H9 (cell line): ENCODE measurements around the gene ITSN1. TPM values are rescaled to one million over a fixed set of nuclear protein-coding genes. Genes with fewer than 3 reads are reported as not detected.
A peak's percentile ranks its signal among the peaks of the same experiment; 100 is the strongest.

Experiments used
- DNase-seq: peaks from one replicate; pipeline ENCODE4 v3.0.0-alpha.2; 2017
- H2AFZ ChIP-seq: one replicate; pipeline ENCODE4 v1.6.1; 2013; ENCODE audit warnings: mild to moderate bottlenecking, low read length, control low read depth, moderate library complexity
- H2AK5ac ChIP-seq: 2 replicates; pipeline ENCODE4 v1.6.1; 2013; ENCODE audit warnings: low read length, control low read depth, mixed read lengths; ENCODE audit not compliant: insufficient read length
- H2BK120ac ChIP-seq: one replicate; pipeline ENCODE4 v1.6.1; 2013; ENCODE audit warnings: low read depth, mild to moderate bottlenecking, low read length, control low read depth, inconsistent platforms; ENCODE audit not compliant: poor library complexity, severe bottlenecking
- H2BK12ac ChIP-seq: 2 replicates; pipeline ENCODE4 v1.6.1; 2013; ENCODE audit warnings: low read length, control low read depth, mixed read lengths, low read depth; ENCODE audit not compliant: insufficient read length
- H2BK15ac ChIP-seq: 2 replicates; pipeline ENCODE4 v1.6.1; 2013; ENCODE audit warnings: low read depth, low read length, control low read depth
- H2BK20ac ChIP-seq: one replicate; pipeline ENCODE4 v1.6.1; 2013; ENCODE audit warnings: low read depth, mild to moderate bottlenecking, low read length, control low read depth, inconsistent platforms; ENCODE audit not compliant: poor library complexity, severe bottlenecking
- H2BK5ac ChIP-seq: 2 replicates; pipeline ENCODE4 v1.6.1; 2013; ENCODE audit warnings: low read length, control low read depth, mixed read lengths; ENCODE audit not compliant: insufficient read length
- H3K14ac ChIP-seq: 2 replicates; pipeline ENCODE4 v1.6.1; 2013; ENCODE audit warnings: low read length, control low read depth; ENCODE audit not compliant: insufficient read depth
- H3K18ac ChIP-seq: 2 replicates; pipeline ENCODE4 v1.6.1; 2013; ENCODE audit warnings: low read depth, mild to moderate bottlenecking, mixed read lengths, low read length, control low read depth; ENCODE audit not compliant: insufficient read length
- H3K23ac ChIP-seq: 2 replicates; pipeline ENCODE4 v1.6.1; 2013; ENCODE audit warnings: low read length, control low read depth, mixed read lengths, low read depth; ENCODE audit not compliant: insufficient read length
- H3K23me2 ChIP-seq: 2 replicates; pipeline ENCODE4 v1.6.1; 2013; ENCODE audit warnings: low read depth, mild to moderate bottlenecking, mixed read lengths, low read length, control low read depth; ENCODE audit not compliant: insufficient read length, poor library complexity, severe bottlenecking
- H3K27ac ChIP-seq: 2 replicates; pipeline ENCODE4 v1.5.1; 2013; ENCODE audit warnings: low read length, control low read depth, mixed read lengths, low read depth; ENCODE audit not compliant: insufficient read length
- H3K27me3 ChIP-seq: 2 replicates; pipeline ENCODE4 v1.6.1; 2013; ENCODE audit warnings: low read length, control low read depth, inconsistent platforms; ENCODE audit not compliant: insufficient read depth
- H3K4ac ChIP-seq: 2 replicates; pipeline ENCODE4 v1.6.1; 2013; ENCODE audit warnings: low read depth, mild to moderate bottlenecking, control low read depth, inconsistent platforms, low read length, moderate library complexity
- H3K4me1 ChIP-seq: 2 replicates; pipeline ENCODE4 v1.6.1; 2013; ENCODE audit warnings: low read length, control low read depth, inconsistent platforms; ENCODE audit not compliant: insufficient read depth
- H3K4me2 ChIP-seq: 2 replicates; pipeline ENCODE4 v1.6.1; 2013; ENCODE audit warnings: low read length, control low read depth, mixed read lengths; ENCODE audit not compliant: insufficient read length, insufficient read depth
- H3K56ac ChIP-seq: 2 replicates; pipeline ENCODE4 v1.6.1; 2013; ENCODE audit warnings: low read depth, mild to moderate bottlenecking, mixed read lengths, low read length, control low read depth; ENCODE audit not compliant: insufficient read length
- H3K79me1 ChIP-seq: 2 replicates; pipeline ENCODE4 v1.6.1; 2013; ENCODE audit warnings: low read depth, mild to moderate bottlenecking, moderate library complexity, low read length, control low read depth, inconsistent platforms; ENCODE audit not compliant: insufficient read depth, poor library complexity, severe bottlenecking
- H3K79me2 ChIP-seq: 2 replicates; pipeline ENCODE4 v1.6.1; 2013; ENCODE audit warnings: low read length, control low read depth, inconsistent platforms; ENCODE audit not compliant: insufficient read depth
- H3K9ac ChIP-seq: 2 replicates; pipeline ENCODE4 v1.6.1; 2013; ENCODE audit warnings: low read length, control low read depth, mixed read lengths; ENCODE audit not compliant: insufficient read length; ENCODE audit errors: extremely low read depth
- H3K9me3 ChIP-seq: one replicate; pipeline ENCODE4 v1.6.1; 2013; ENCODE audit warnings: low read depth, low read length, inconsistent platforms; ENCODE audit not compliant: control insufficient read depth
- H3T11ph ChIP-seq: one replicate; pipeline ENCODE4 v1.6.1; 2013; ENCODE audit warnings: mild to moderate bottlenecking, low read length, control low read depth, inconsistent platforms
- H4K20me1 ChIP-seq: one replicate; pipeline ENCODE4 v1.6.1; 2013; ENCODE audit not compliant: control insufficient read depth, insufficient read length, insufficient read depth
- H4K5ac ChIP-seq: 2 replicates; pipeline ENCODE4 v1.6.1; 2013; ENCODE audit warnings: low read depth, mild to moderate bottlenecking, mixed read lengths, low read length, control low read depth; ENCODE audit not compliant: insufficient read length
- H4K8ac ChIP-seq: replicated peaks from 2 replicates; pipeline ENCODE4 v1.6.1; 2013; ENCODE audit warnings: low read length, control low read depth, mixed read lengths, low read depth; ENCODE audit not compliant: insufficient read length
- H4K91ac ChIP-seq: 2 replicates; pipeline ENCODE4 v1.6.1; 2013; ENCODE audit warnings: low read depth, mild to moderate bottlenecking, moderate library complexity, mixed read lengths, low read length, control low read depth; ENCODE audit not compliant: insufficient read length
- H3K27ac Mint-ChIP-seq, 3 experiments: 2 replicates in 2 of 3; 3 replicates in 1 of 3; pipeline ENCODE4 v1.8.0; 2020 to 2021; ENCODE audit warnings: mixed read lengths in 3 of 3, mild to moderate bottlenecking in 1 of 3, moderate library complexity in 1 of 3
- H3K27me3 Mint-ChIP-seq: 2 replicates; pipeline ENCODE4 v1.8.0; 2021; ENCODE audit warnings: low read depth, mild to moderate bottlenecking, moderate library complexity, mixed read lengths
- H3K36me3 Mint-ChIP-seq, 3 experiments: 2 replicates in 2 of 3; 3 replicates in 1 of 3; pipeline ENCODE4 v1.8.0; 2020 to 2021; ENCODE audit warnings: low read depth in 3 of 3, mixed read lengths in 3 of 3; ENCODE audit not compliant: insufficient read depth in 1 of 3
- H3K4me1 Mint-ChIP-seq, 2 experiments: 2 replicates each; pipeline ENCODE4 v1.8.0; 2020; ENCODE audit warnings: mixed read lengths in 2 of 2
- H3K4me3 Mint-ChIP-seq, 2 experiments: 2 replicates in 1 of 2; 3 replicates in 1 of 2; pipeline ENCODE4 v1.8.0; 2020 to 2021; ENCODE audit warnings: mild to moderate bottlenecking in 2 of 2, mixed read lengths in 2 of 2, moderate library complexity in 1 of 2
- H3K9me3 Mint-ChIP-seq, 2 experiments: 2 replicates in 1 of 2; 3 replicates in 1 of 2; pipeline ENCODE4 v1.8.0; 2020; ENCODE audit warnings: mild to moderate bottlenecking in 2 of 2, mixed read lengths in 2 of 2, moderate library complexity in 1 of 2
- CTCF ChIP-seq: fragments of 200-600 bp; sonication (generic); conservative IDR thresholded peaks from 3 replicates; pipeline ENCODE4 v1.8.0; 2021; ENCODE audit warnings: antibody characterized with exemption, mild to moderate bottlenecking
- WGBS: extraction: QIAGEN DNeasy Blood & Tissue Kit; methylation state at CpG from one replicate; pipeline ENCODE4 v1.1.7; 2013; ENCODE audit warnings: missing lambda C conversion rate, low lambda C conversion rate, mixed read lengths; ENCODE audit not compliant: insufficient read length; ENCODE audit errors: extremely low coverage; 5-methylcytosine and 5-hydroxymethylcytosine counted together
- total RNA-seq: library from RNA; stranded (reverse); gene quantifications from 2 replicates; pipeline ENCODE4 v1.2.1, GENCODE V29; 2021

The ITSN1 gene
- total RNA-seq, 1 experiment from 2014 or later, result 94.2 TPM

GRCh38 chr21:33857846-33858666 lies 215.8 kb downstream of the ITSN1 start:
- Mint-ChIP-seq H3K36me3 (no peaks in the 10 kb centered on the region), H3K27ac (peak overlapping the region; percentile 4 to 89 (median 82); a peak in 3 of 7 replicates), H3K4me1 (peaks cover 22% of the 10 kb centered on the region in 2 experiments), H3K27me3 (peaks cover 5% of the 10 kb centered on the region), H3K4me3 (peak overlapping the region in 1 of 2 experiments; percentile 58; a peak in 3 of 5 replicates), H3K9me3 (no peaks in the 10 kb centered on the region)
- no peaks in the 10 kb centered on the region for H3K27me3 ChIP-seq
- no peak overlapping the region for H2BK120ac ChIP-seq
- no peak overlapping the region for H3K14ac ChIP-seq
- no peak overlapping the region for H4K8ac ChIP-seq
- H4K5ac ChIP-seq, result no peak overlapping the region
- no peak overlapping the region for H3K9ac ChIP-seq
- WGBS, result no CpG with 5 or more reads among the region's 25 CpGs
- H2BK5ac ChIP-seq, result no peak overlapping the region
- H2BK20ac ChIP-seq, result no peak overlapping the region
- no peak overlapping the region for H2BK12ac ChIP-seq
- H3K4ac ChIP-seq, result no peak overlapping the region
- no peak overlapping the region for H3K18ac ChIP-seq
- H3T11ph ChIP-seq, result no peak overlapping the region
- peak; percentile 45 for DNase-seq
- H3K23ac ChIP-seq, result no peak overlapping the region
- H2AK5ac ChIP-seq, result no peak overlapping the region
- H3K79me1 ChIP-seq, result no peaks in the 10 kb centered on the region
- no peaks in the 10 kb centered on the region for H3K4me1 ChIP-seq
- H3K56ac ChIP-seq, result no peak overlapping the region
- H4K20me1 ChIP-seq, result no peaks in the 10 kb centered on the region
- H3K23me2 ChIP-seq, result no peaks in the 10 kb centered on the region
- H3K9me3 ChIP-seq, result no peaks in the 10 kb centered on the region
- no peak for TF ChIP-seq CTCF
- no peak overlapping the region for H4K91ac ChIP-seq
- H2AFZ ChIP-seq, result no peak overlapping the region
- H3K79me2 ChIP-seq, result no peaks in the 10 kb centered on the region
- no peak overlapping the region for H3K4me2 ChIP-seq
- H2BK15ac ChIP-seq, result no peak overlapping the region
- H3K27ac ChIP-seq, result no peak overlapping the region
